Measurements from ENCODE around the gene KCNQ1.

KCNQ1 gene

GRCh38 chr11:2523821-2524391, 79.1 kb downstream of the KCNQ1 start:
- DNase-seq (ENCODE audit: low read depth, low spot score) = no peak

- DNase-seq (ENCODE audit: low read depth, low spot score) = no peak
Observed at GRCh38 chr11:2524446-2525165, 79.8 kb downstream of the KCNQ1 start.

- no peak for DNase-seq (ENCODE audit: low read depth, low spot score)
Observed at GRCh38 chr11:2525166-2525861, 80.5 kb downstream of the KCNQ1 start.

GRCh38 chr11:2525941-2526807, 81.4 kb downstream of the KCNQ1 start:
- no peak for DNase-seq (ENCODE audit: low read depth, low spot score)

GRCh38 chr11:2526808-2527381, 82.1 kb downstream of the KCNQ1 start:
- DNase-seq (ENCODE audit: low read depth, low spot score) = peak; percentile 48

- no peak for DNase-seq (ENCODE audit: low read depth, low spot score)
Observed at GRCh38 chr11:2527621-2528291, 82.9 kb downstream of the KCNQ1 start.

- DNase-seq (ENCODE audit: low read depth, low spot score) = no peak
Observed at GRCh38 chr11:2528301-2529050, 83.7 kb downstream of the KCNQ1 start.

GRCh38 chr11:2529173-2529572, 84.4 kb downstream of the KCNQ1 start:
- no peak for DNase-seq (ENCODE audit: low read depth, low spot score)

GRCh38 chr11:2529636-2530035, 84.8 kb downstream of the KCNQ1 start:
- DNase-seq (ENCODE audit: low read depth, low spot score) = no peak

- no peak for DNase-seq (ENCODE audit: low read depth, low spot score)
Observed at GRCh38 chr11:2530131-2530854, 85.5 kb downstream of the KCNQ1 start.

- no peak for DNase-seq (ENCODE audit: low read depth, low spot score)
Observed at GRCh38 chr11:2530855-2531200, 86.0 kb downstream of the KCNQ1 start.

- peak; percentile 88 for DNase-seq (ENCODE audit: low read depth, low spot score)
Observed at GRCh38 chr11:2531277-2531986, 86.6 kb downstream of the KCNQ1 start.

- no peak for DNase-seq (ENCODE audit: low read depth, low spot score)
Observed at GRCh38 chr11:2531987-2532703, 87.3 kb downstream of the KCNQ1 start.

- DNase-seq (ENCODE audit: low read depth, low spot score) = peak; percentile 99
Observed at GRCh38 chr11:2532704-2533586, 88.1 kb downstream of the KCNQ1 start.

- DNase-seq (ENCODE audit: low read depth, low spot score) = peak; percentile 96
Observed at GRCh38 chr11:2533587-2534133, 88.9 kb downstream of the KCNQ1 start.

- DNase-seq (ENCODE audit: low read depth, low spot score) = peak; percentile 19
Observed at GRCh38 chr11:2534134-2534956, 89.5 kb downstream of the KCNQ1 start.
